Measurements from ENCODE around the gene WDR27. TPM values are rescaled to one million over a fixed set of nuclear protein-coding genes. Genes with fewer than 3 reads are reported as not detected.

WDR27 gene
- total and polyA plus RNA-seq, 9 donors, result 16.6 to 53.4 (median 38.7) TPM

- Histone ChIP-seq H3K27me3 (no peaks in the 10 kb centered on the region), H3K4me1 (ENCODE audit: insufficient read depth) (no peaks in the 10 kb centered on the region), H3K4me3 (no peak overlapping the region), H3K9me3 (peaks cover 0 to 6% of the 10 kb centered on the region in 2 donors), H3K27ac (no peak overlapping the region), H3K36me3 (no peaks in the 10 kb centered on the region)
- intact Hi-C loops (cut with DNase I), result no loop called here
- no peak for DNase-seq
- no peak for TF ChIP-seq POLR2A (IDR thresholded peaks at IDR 0.05)
- TF ChIP-seq, protein P1, sequence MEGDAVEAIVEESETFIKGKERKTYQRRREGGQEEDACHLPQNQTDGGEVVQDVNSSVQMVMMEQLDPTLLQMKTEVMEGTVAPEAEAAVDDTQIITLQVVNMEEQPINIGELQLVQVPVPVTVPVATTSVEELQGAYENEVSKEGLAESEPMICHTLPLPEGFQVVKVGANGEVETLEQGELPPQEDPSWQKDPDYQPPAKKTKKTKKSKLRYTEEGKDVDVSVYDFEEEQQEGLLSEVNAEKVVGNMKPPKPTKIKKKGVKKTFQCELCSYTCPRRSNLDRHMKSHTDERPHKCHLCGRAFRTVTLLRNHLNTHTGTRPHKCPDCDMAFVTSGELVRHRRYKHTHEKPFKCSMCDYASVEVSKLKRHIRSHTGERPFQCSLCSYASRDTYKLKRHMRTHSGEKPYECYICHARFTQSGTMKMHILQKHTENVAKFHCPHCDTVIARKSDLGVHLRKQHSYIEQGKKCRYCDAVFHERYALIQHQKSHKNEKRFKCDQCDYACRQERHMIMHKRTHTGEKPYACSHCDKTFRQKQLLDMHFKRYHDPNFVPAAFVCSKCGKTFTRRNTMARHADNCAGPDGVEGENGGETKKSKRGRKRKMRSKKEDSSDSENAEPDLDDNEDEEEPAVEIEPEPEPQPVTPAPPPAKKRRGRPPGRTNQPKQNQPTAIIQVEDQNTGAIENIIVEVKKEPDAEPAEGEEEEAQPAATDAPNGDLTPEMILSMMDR (IDR thresholded peaks at IDR 0.05), result no peak
- no peak for TF ChIP-seq EP300 (IDR thresholded peaks at IDR 0.05)
- 77 to 87% (median 84%) methylated on average over 5 of the region's 5 CpGs for WGBS, 3 donors
Observed at GRCh38 chr6:169536446-169537170, 165.2 kb downstream of the WDR27 start.

DNA sequence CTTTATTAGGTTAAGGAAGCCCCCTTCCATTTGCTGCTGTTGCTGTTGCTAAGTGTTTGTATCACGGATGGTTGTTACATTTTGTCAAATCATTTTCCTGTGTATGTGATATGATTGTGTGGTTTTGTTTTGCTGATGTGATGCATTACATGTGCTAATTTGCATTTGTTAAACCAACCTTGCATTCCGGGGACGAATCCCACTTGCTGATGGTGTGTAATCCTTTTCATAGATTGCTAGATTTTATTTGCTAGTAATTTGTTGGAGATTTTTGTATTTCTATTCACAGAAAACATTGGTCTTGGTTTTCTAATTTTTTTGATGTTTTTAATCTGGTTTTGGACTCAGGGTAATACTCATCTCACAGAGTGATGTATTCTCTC, 167.8 kb downstream of the WDR27 start:
- no peak for DNase-seq
- Histone ChIP-seq H3K4me3 (no peak overlapping the region), H3K27me3 (no peaks in the 10 kb centered on the region), H3K4me1 (ENCODE audit: insufficient read depth) (no peaks in the 10 kb centered on the region), H3K27ac (no peak overlapping the region), H3K36me3 (no peaks in the 10 kb centered on the region), H3K9me3 (peaks cover 0 to 6% of the 10 kb centered on the region in 2 donors)
- TF ChIP-seq EP300 (IDR thresholded peaks at IDR 0.05), result no peak
- TF ChIP-seq, protein P1 (IDR thresholded peaks at IDR 0.05), result no peak
- no peak for TF ChIP-seq POLR2A (IDR thresholded peaks at IDR 0.05)
- intact Hi-C loops (cut with DNase I), result no loop called here
- WGBS, 3 donors, result 97% methylated on average over 3 of the region's 3 CpGs

DNA sequence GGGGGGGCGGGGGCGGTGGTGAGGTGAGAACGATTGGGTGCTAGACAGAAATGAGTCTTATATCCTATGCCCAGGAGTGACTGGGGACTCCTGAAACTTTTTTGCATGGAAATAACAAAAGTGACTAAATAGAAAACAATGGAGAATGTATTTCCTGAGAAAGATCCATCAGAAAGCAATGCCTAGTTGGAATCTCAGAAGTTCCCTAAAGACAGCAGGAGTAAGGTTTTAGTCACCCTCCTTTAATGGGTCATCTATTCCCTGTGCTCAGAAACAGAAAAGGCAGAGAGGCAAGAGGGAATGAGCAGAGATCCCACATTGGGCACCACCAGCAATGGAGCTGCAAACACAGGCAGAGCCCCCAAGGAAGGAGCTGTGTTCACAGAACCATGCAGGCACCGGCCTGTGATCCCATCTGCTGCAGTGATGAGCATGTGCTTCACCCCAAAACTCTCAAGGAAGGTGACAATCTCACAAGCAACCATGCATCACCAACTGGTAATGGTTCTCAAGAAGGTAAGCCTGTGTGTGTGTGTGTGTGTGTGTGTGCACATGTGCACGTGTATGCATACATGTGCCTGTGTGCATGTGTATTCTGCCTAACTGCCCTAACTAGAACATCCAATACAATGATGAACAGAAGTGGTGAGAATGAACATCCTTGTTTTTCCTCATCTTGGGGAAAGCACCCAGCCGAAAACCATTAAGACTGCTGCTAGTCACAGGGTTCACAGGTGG, 168.4 kb downstream of the WDR27 start:
- Histone ChIP-seq H3K36me3 (no peaks in the 10 kb centered on the region), H3K27me3 (no peaks in the 10 kb centered on the region), H3K9me3 (peaks cover 0 to 6% of the 10 kb centered on the region in 2 donors), H3K27ac (no peak overlapping the region), H3K4me1 (ENCODE audit: insufficient read depth) (no peaks in the 10 kb centered on the region), H3K4me3 (no peak overlapping the region)
- TF ChIP-seq, protein P1 (IDR thresholded peaks at IDR 0.05), result no peak
- TF ChIP-seq EP300 (IDR thresholded peaks at IDR 0.05), result no peak
- no peak for TF ChIP-seq POLR2A (IDR thresholded peaks at IDR 0.05)
- DNase-seq, result no peak
- intact Hi-C loops (cut with DNase I), result no loop called here
- 96 to 98% (median 98%) methylated on average over 6 of the region's 6 CpGs for WGBS, 3 donors

DNA sequence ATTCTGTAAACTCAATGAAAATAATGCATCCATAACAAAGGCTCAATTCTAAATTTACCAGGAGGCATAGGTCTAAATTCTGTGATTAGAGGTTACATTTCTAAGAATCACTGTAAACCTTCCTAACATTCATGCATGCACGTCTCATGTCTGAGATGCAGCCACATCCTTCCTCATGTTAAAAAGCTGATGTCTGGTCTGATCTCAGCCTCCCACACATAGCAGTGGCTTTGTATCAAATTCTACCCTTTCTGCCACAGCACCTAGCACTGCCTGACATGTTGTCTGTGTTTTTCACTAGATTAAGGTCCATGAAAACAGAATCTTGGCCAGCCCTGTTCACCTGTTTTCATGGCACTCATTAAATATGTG, 171.1 kb downstream of the WDR27 start:
- Histone ChIP-seq H3K36me3 (no peaks in the 10 kb centered on the region), H3K27me3 (no peaks in the 10 kb centered on the region), H3K4me1 (ENCODE audit: insufficient read depth) (no peaks in the 10 kb centered on the region), H3K9me3 (peaks cover 0 to 6% of the 10 kb centered on the region in 2 donors), H3K4me3 (no peak overlapping the region), H3K27ac (no peak overlapping the region)
- intact Hi-C loops (cut with DNase I), result no loop called here
- TF ChIP-seq, protein P1 (IDR thresholded peaks at IDR 0.05), result no peak
- no peak for TF ChIP-seq EP300 (IDR thresholded peaks at IDR 0.05)
- no peak for TF ChIP-seq POLR2A (IDR thresholded peaks at IDR 0.05)
- 85 to 97% (median 91%) methylated on average over 1 of the region's 1 CpG for WGBS, 3 donors
- DNase-seq, result no peak
